HG03280 (cell line): ENCODE measurements around the gene GATA5.
"Not testable (repeated sequence)": the region's sequence is repeated elsewhere in the genome, so short reads cannot be mapped to it uniquely, and the experiment has no call there.

Experiments
- ATAC-seq: cut with Tn5 transposase; IDR thresholded peaks from one replicate; pipeline ENCODE4 v1.9.1; 2021; ENCODE audit warnings: mild to moderate bottlenecking, moderate library complexity; ENCODE audit not compliant: unreplicated experiment

GATA5 gene

DNA sequence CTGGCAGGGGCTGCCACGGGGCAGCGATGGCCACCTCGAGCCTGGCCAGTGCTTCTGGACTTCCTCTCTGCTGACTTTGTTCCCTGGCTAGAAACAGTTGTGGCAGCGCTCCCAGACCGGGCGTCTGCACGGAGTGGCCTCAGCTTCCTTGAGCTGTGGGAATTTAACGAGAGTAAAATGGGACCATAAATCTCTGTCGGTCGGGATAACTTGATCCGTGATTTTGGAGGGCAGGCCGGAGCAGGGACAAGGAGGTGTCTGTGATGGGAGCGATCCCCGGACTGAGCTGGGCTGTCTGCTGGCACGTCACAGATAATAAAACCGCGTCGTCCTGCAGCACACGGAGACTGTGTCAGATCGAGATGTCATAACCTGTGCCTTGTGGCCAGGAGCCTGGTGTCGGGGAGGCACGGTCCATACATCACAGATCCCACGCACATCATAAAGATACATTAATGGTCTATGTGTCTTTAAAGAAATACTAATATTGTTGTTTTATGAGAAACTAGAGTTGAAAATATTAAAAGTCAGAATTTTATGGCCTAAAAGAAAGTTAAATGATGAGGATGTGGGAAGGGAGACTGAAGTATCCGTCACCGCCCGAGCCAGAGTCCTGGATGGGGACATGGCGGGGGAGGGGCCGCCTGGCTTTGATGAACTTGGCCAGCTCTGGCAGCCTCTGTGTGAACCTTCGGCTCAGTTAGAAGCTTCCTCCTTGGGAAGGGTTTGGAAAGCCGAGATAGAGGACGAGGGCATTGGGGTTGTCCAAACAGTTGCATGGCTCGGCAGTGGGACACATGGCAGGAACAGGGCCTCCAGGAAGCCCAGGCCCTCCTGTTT, 41.9 kb downstream of the GATA5 start:
- ATAC-seq: no peak

DNA sequence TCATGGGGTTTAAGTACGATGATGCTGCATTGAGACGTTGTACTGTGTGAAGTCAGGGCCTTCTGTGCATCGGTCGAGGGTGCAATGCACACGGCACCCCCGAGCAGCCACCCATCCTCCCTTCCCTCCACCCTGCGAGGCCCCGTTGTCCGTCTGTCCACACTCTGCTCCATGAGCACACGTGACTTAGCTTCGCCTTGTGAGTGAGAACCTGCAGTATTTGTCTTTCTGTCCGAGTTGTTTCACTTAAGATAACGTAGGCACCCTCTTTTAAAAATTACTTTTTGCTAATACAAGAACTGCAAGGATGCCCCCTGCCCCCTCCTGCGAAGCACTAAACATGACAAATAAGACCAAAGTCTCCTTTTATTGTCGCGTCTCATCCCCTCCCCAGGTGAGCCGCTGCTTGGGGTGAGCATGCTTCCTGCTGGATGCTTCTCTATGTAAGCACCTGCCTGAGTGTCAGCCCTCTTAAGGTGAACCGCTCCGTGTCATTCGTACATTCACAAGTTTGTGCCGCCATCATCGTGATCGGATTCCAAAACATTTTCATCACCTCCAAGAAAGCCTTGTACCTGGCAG, 44.8 kb downstream of the GATA5 start:
- ATAC-seq: no peak

DNA sequence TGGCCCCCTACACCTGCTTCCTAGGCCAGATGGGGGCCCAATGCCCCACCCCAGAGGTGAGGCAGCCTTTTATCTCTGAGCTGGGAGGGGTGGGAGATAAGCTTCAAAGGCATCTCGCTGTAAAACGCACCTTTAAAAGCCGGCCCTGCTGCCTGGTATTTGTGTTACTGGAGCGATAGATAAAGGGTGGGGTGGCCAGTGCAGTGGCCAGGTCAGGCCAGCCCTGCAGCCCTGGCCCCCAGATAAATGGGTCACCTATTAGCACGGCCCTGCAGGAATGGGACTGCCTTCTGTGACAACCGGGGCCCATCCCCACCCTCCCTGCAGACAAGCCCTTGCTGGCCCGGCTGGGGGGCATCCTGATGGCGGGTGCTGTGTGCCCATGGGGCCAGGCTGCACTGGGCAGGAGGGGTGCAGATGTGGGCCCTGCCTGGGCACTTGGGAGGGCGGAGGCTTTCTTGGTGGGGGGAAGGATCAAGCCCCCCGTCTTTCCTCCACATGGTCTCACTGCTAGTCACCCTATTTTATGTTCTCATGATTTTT, 45.4 kb downstream of the GATA5 start:
- no peak for ATAC-seq

DNA sequence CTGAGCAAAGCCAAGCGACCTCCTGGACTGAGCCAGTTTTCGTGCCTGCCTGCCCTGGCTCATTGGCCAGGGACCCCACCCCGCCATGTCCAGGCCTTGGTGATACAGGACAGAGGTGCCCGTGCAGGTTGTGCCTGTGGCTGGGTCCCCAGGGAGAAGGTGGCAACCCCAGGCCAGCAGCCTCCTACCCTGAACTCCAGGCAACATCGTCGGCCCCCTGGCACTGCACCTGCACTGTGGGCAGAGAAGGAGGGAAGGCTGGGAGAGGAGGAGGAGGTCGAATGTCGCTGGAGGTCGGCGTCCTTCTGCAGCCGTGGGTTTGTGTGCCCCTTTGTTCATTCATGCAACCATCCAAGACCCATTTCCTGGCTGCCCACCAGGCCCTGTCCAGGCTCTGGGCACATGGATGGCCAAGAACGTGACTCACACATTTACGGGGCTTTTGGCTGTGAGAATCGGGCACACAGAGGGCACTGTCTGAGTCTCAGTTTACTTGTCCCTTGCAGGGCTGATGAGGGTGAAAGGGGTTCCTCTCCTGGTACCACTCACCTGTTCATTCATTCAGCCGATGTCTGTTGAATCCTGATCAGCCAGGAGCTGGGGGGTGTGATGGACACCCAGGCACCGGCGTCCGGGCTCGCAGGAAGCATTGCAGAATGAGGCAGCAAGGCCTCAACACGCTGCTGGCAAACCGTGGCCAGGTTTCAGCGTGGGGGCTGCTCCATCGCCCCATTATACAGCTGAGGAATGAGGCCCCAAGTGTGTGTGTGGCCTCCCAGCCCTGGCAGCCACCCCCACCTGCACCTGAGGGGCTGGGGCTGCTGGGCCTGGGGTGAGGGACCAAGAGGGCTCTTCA, 46.1 kb downstream of the GATA5 start:
- no peak for ATAC-seq

DNA sequence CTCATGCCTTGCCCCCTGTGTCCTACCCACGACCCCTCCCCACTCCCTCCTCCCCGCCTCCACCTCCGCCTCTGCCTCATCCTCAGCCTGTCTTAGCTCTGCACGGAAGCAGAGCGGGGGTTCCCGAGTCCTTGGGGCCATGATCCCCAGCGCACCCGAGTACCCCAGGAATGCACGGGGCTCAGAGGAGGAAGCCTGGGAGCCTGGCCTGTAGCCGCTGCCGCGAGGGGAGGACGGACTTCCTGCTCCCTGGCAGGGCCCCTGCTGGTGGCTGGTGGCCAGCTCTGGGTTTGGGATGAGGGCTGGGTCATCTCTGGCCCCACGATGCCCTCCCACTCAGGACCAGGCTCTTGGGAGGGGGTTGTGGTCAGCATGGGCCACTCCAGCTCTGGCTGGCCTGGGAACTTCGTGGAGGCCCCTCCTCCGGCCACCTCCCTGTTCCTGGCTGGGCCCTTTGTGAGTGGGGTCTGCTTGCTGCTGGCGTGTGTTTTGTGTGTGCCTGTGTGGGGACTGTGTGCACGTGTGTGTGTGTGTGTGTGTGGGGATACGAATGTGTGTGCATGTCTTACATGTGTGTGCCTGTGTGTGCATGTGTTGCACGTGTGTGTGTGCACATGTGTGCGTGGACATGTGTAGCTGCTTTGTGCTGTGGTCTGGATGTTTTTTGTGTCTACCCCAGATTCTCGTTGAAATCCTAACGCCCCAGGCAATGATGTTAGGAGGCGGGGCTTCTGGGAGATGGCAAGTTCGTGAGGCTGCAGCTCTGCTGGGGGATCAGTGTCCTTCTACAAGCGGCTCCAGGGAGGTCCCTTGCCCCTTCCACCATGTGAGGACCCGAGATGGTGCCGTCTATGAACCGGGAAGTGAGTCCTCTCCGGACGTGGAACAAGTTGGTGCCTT, 47.1 kb downstream of the GATA5 start:
- no peak for ATAC-seq

DNA sequence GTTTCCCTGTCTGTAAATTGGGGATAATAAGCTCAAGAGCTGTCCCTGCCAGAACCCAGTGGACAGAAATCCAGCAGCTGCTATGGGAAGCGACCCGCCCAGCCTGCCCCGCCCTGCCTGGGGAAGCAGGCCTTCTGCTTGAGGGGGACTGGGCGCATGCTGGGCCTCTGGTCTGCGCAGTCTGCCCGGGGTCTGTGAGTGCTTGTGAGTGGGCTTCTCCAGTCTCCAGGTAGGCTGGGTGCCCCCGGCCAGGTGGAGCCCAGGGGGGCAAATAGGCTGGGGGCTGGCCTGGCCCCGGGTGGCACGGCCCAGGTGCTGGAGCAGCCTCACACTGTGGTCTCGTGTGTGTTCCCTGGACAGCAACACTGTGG, 47.8 kb downstream of the GATA5 start:
- ATAC-seq: no peak

DNA sequence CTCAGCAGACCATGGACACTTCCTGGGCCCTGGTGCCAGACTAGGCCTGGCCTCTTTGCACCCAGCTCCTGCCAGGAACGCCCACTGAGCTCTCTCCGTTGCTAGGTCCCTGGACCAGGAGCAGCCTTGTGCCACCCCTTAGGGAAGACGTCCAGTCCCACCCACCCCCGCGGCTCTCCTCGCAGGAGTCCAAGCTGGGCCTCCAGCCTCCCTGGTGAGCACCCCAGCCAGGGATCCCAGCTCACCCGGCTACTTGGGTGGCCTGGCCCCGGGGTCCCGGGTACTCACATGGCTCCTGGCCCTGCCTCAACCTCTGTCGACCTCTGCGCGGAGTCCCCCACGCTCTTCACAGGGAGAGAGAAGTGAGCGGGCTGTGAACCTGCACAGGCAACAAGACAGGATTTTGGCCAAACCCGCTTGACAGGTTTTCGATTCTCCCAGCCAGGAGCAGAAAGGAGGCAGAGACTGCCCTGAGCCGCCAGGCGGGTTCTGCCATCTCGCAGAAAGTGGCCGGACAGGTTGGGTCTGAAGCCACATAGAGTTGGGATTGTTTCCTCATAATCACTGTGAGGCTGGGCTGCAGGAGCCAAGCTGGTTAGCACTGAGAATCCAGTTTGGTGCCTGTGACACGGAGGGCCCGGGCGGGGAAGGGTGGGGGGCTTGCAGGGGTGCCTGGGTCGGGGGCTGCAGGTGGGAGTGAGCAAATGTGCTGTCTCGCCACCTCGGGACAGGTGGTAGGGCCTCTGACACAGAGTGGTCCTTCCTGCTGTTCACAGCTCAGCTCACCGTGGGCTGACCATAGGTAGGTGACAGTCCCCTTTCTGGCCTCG, 48.4 kb downstream of the GATA5 start, which contains the start of gene RBBP8NL:
Gene RBBP8NL, minus strand, starts transcription at position 368 of the 830 bp plus-strand sequence. CDS start 7,892 bp downstream, outside the sequence.
- no peak for ATAC-seq

DNA sequence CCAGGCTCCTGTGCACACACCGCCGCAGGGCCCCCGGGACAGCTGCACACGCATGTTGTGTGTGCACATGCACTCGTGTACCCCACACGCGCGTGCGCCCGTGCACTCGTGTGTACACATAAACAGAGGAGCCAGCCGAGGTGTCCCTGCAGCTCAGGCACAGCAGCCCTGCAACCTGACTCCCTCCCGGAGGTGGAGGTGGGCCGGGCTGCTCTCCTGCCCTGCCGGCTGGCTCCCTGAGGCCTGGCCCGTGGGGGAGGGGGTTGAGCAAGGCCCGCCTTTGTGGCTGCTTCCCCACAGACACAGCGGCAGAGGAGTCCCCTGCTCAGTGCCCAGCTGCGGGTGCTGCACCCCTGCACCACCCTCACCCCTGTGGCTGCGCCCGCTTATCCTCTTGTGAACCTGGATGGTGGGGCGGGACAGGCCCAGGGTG, 49.1 kb downstream of the GATA5 start:
- no peak for ATAC-seq

DNA sequence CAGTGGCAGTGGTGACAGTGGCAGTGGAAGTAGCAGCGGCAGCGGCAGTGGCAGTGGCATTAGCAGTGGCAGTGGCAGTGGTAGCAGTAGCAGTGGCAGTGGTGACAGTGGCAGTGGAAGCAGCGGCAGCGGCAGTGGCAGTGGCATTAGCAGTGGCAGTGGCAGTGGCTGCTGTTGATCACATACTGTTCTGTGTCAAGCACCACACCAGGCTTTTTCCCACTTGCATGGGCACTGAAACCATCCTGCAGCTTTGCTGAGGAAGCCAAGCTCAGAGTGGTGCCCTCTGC, 49.8 kb downstream of the GATA5 start:
- ATAC-seq: not testable (repeated sequence)

DNA sequence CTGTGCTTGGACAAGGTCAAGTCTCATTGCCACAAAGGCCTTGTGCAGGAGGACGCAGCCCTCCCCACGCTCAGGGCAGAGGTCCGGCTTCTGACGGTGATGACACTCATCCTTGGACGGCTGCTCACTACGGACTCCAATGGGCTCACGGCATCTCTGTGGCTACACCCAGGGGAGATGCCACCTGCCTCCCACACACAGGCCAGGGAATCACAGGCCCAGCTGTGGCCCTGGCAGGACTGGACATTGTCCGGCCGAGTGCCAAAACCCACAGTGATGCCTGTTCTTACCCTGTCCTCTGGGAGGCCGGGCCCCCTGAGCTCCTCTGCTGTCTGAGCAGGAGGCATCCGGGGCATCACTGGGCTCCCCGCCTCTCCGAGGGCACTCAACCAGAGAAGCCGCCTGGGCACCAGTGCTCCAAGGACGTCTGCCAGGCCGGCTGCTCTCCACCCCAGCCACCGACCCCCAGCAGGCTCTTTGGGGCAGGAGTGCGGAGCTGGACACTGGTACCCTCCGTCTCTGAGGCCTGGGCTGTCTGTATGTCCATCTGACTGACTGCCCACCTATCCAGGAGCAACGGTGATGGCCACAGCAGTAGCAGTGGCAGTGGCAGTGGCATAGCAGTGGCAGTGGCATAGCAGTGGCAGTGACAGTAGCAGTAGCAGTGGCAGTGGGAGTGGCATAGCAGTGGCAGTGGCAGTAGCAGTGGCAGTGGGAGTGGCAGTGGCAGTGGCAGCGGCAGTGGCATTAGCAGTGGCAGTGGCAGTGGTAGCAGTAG, 50.3 kb downstream of the GATA5 start:
- no peak for ATAC-seq

DNA sequence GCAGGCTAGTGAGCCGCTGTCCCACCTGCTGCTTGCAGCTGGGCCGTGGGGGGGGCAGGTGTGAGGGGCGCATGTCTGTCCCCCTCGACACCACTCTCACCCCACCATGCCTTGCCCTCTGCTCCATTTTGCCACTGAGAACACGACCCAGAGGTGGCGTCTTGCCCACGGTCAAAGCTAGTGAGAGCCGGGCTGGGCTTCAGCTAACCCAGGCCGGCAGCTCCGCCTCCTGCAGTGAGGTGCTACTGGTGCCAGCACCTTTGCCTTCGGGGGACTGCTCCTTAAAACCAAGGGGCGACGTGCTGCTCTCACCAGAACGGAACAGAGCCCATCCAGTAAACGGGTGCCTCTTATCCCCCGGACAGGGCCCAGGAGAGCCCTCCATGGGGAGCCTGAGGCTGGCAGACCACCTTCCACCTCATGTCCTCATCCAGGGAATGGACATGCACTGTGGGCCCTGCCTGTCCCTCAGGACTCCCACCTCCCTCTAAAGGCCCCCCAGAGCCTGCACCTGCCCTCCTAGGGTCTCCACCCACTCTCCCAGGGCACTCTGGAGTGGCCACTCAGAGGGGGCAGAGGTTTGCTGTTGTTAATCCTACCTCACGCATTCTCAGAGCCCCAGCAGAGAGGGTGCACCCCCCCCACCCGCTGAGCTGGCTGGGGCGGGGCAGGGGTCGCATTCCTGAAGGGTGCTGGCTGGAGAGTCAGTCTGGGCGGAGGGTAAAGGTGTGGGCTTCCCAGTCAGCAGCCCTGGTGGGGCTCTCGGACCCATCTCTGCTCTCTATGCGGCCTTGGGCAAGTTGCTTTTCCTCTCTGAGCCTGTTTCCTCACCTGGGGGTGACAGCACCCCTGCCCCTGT, 51.3 kb downstream of the GATA5 start:
- ATAC-seq: no peak

DNA sequence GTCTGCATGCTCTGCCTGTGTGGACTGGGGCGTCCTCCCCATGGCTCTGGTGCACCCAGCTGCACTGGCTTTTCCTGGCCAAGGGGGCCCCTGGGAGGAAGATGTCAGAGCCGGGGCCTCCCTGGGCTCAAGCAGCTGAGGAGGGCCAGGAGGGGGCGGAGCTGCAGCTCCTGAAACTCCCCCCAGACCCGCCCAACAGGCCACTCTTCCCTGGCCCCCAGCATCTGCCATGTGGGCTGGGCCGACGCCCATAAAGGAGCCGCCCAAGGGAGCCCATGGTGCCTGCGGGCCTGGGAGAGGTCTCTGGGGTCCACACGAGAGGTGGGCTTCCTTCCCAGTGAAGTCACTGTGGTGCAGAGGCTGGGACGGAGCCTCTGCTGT, 52.5 kb downstream of the GATA5 start:
- ATAC-seq: no peak

DNA sequence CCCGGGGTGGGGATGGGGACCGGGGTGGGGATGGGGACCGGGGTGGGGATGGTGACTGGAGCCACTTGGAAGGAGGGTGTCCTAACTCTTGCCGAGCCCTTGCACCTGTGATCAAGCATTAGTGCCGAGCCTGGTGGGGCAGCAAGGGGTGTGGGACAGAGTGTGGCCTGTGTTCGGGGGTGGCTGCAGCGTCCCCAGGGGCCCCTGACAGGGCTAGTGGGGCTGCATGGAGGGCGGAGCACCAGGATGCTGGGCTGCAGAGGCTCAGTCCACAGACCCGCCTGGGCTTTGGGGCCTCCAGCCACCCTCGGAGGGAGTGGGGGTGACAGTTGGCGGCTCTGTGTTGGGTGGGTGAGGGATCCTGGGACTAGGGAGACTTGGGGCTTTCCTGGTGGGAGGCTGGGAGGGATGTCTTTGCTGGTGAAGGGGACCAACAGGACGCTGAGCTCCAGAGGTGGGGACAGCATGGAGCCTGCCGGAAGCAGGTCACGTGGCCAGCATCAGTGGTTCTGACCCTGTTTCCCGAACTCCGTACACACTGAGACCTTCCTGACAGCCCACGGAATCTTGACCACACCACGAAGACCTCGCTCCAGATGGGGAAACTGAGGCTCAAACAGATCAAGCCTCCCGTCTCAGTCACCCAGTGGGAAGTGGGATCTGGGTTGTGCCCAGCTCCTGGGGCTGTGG, 53.0 kb downstream of the GATA5 start:
- ATAC-seq: no peak

DNA sequence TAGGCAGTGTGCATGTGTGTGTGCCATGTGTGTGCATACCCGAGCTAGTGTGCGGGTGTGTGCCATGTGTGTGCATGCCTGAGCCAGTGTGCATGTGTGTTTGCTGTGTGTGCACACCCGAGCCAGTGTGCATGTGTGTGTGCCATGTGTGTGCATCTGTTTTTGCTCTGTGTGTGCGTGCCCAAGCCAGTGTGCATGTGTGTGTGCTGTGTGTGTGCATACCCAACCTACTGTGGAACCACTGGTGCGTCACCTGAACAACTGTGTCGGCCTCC, 54.1 kb downstream of the GATA5 start:
- ATAC-seq: no peak

DNA sequence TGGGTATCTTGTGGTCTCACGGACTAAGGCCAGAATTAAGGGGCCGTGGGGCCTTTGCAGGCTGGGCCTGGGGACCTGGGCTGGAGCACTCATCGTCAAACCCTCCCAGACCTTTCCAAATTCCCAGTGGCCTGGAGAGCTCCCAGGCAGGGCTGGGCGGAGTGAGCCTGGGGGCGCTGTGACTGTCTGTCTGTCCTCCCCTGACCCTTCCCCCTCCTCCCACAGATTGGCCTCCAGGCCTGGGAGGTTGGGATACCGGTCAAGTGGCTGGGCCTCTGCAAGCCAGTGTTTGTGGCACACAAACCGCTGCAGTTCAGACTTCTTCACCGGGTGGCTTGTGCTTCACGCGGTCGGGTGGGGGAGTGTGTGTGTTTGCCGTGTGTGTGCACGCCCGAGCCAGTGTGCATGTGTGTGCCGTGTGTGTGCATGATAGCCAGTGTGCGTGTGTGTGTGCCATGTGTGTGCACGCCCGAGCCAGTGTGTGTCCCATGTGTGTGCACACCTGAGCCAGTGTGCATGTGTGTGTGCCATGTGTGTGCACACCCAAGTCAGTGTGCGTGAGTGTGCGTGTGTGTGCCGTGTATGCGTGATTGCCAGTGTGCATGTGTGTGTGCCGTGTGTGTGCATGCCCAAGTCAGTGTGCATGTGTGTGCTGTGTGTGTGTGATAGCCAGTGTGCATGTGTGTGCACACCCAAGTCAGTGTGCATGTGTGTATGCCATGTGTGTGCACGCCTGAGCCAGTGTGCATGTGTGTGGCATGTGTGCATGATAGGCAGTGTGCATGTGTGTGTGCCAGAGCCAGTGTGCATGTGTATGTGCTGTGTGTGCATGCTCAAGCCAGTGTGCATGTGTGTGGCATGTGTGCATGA, 54.7 kb downstream of the GATA5 start:
- no peak for ATAC-seq

DNA sequence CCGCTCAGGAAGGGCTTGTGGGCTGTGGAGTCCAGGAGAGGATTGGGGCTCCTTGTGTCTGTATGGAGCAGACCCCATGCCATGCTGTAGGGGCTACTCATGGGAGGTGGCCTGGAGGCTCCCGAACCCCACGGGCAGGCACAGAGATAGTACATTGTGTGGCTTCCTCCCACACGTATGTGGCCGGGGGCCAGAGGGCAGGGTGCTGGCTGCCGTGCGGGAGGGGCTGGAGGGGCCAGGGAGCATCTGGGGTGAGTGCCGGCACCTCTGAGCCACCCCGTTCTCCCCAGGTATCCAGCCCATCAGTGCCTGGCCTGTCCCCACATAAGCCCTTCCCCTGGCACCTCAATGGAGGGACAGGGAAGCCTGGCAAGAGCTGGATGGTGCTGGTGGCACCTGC, 56.0 kb downstream of the GATA5 start:
- ATAC-seq: no peak
